ENCODE results near the gene MEGF11. TPM values are rescaled to one million over a fixed set of nuclear protein-coding genes. Genes with fewer than 3 reads are reported as not detected.

The MEGF11 gene
- total RNA-seq, 1 experiment from 2014 or later, result 2.3 TPM

DNA sequence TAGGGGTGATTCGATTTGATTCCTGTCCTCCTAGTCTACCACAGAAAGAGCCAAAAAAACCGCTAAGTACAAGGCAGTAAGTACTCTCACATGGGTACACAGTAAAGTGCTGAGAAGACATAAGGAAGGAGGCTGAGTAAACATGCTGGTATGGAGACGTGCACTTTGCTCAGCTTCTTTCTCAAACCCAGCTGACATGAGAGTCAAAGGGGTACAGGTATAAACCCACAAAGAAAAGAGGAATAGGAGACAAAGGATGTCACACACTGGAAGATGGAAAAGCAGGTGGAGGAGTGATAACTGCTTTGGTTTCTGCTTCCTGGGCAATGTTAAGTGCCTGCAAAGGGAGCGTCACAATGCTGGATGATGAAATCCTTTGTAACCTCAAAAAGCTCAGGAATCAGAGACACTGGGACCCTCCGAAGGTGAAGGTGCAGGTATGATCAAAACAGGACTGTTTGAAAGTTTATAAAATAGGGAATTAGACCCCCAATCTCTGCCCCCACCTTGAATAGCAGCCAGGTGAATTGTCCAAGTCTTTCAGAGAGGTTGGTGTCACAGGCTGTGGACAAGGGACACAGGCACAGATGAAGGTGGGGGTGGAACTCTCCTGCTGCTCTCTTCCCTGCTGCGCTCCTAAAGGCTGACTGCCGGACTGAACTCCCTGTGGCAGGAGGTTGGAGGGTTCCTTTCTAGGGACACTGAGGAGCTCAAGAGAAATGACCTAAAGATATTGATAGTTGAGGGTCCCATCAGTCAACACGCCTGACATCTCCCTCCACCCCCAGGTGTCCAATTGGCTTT, 282.4 kb downstream of the MEGF11 start:
- ATAC-seq (no peak), DNase-seq (ENCODE audit: low read depth, low spot score) (no peak)
- H3K4me2 ChIP-seq (ENCODE audit: low read length), result no peak overlapping the region
- peaks cover 0 to 2% of the 10 kb centered on the region in 2 experiments; a peak in 1 of 4 replicates for H3K4me1 ChIP-seq (ENCODE audit: control insufficient read depth in 1 of 2, insufficient read depth in 2 of 2, low read length in 2 of 2)
- intact Hi-C loops (cut with micrococcal nuclease), result no loop called here
- no peaks in the 10 kb centered on the region for H3K9me3 ChIP-seq (ENCODE audit: control insufficient read depth in 1 of 2, insufficient read depth in 1 of 2, low read depth in 1 of 2, low read length in 2 of 2)
- H2AFZ ChIP-seq (ENCODE audit: low read depth, low read length, poor library complexity, severe bottlenecking), result no peak overlapping the region
- H3K4me3 ChIP-seq (replicated peaks in 1 of 2; ENCODE audit: low read depth in 1 of 2, low read length in 2 of 2), result no peak overlapping the region
- ChIA-PET POLR2A (no interaction called here), RAD21 (ENCODE audit: low non-redundant PET in 1 of 2, low total read pairs in 2 of 2, uncharacterized antibody in 2 of 2, unreplicated experiment in 2 of 2) (no interaction called here), CTCF (no interaction called here)
- TSS peak; percentile 82 for BruUV-seq (replicated peaks)
- H3K27ac ChIP-seq (ENCODE audit: low read depth, low read length), result no peak overlapping the region
- no peaks in the 10 kb centered on the region for H3K9me2 ChIP-seq (ENCODE audit: insufficient read depth)
- peak; percentile 78 for TF ChIP-seq CEBPB (IDR thresholded peaks at IDR 0.05; ENCODE audit: low read depth)
- TF ChIP-seq, protein P1, sequence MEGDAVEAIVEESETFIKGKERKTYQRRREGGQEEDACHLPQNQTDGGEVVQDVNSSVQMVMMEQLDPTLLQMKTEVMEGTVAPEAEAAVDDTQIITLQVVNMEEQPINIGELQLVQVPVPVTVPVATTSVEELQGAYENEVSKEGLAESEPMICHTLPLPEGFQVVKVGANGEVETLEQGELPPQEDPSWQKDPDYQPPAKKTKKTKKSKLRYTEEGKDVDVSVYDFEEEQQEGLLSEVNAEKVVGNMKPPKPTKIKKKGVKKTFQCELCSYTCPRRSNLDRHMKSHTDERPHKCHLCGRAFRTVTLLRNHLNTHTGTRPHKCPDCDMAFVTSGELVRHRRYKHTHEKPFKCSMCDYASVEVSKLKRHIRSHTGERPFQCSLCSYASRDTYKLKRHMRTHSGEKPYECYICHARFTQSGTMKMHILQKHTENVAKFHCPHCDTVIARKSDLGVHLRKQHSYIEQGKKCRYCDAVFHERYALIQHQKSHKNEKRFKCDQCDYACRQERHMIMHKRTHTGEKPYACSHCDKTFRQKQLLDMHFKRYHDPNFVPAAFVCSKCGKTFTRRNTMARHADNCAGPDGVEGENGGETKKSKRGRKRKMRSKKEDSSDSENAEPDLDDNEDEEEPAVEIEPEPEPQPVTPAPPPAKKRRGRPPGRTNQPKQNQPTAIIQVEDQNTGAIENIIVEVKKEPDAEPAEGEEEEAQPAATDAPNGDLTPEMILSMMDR (IDR thresholded peaks at IDR 0.05 in 2 of 3, conservative IDR thresholded peaks at IDR 0.05 in 1 of 3; ENCODE audit: borderline replicate concordance in 1 of 3, insufficient read depth in 1 of 3, low read depth in 2 of 3, low read length in 2 of 3), result no peak
- H3K79me2 ChIP-seq (ENCODE audit: insufficient read depth, low read length), result no peaks in the 10 kb centered on the region
- H3K27me3 ChIP-seq (ENCODE audit: insufficient read depth, low read length), result no peaks in the 10 kb centered on the region
- H4K20me1 ChIP-seq (ENCODE audit: insufficient read depth), result no peaks in the 10 kb centered on the region
- H3K36me3 ChIP-seq (ENCODE audit: control insufficient read depth in 1 of 2, insufficient read depth in 2 of 2, low read length in 2 of 2), result no peaks in the 10 kb centered on the region
- H3K9ac ChIP-seq (ENCODE audit: low read length), result no peak overlapping the region

DNA sequence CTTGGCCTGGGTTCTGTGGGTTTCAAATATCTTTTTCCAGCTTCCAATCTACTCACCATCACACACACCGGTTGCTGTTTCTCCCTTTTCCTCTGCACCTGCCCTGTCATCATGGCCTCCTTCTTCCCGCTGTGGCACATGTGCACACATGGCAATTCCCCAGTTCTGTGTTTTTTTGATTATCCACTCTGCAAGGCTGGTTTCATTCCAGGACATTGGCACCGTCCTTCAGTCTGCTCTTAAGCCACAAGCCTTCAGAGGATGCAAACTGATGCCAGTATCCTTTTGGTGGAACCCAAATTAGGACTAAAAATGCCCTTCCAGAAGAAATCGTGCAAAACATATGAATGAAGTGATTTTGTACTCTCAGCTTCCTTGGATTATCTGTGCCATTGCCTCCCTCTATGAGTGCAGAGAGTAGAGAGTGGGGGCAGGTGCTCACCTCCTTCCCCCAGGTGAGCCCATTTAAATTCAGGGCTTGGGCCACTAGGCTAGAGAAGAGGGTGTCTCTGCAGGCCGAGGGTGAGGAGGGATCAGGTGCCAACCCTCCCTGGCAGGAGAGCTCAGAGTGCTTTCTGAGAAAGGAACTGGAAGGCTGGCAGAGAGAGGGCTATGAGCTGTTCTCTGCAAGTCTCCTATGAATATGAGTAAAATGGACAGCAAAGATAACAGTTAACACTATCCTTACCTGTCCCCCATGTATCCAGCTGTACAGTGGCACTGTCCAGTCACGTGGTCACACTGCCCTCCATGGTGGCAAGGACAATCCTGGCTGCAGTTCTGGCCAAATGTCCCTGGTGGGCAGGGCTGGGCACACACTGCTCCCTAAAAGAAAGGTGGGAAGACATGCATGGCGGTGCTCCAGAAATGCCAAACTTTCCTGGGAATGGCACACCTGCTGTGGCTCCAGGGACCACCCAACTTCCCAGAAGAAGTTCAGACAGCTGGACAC, 283.4 kb downstream of the MEGF11 start:
- DNase-seq (ENCODE audit: low read depth, low spot score) (no peak), ATAC-seq (no peak)
- CTCF ChIA-PET, result no interaction called here
- POLR2A ChIA-PET, result no interaction called here
- H3K4me1 ChIP-seq (ENCODE audit: control insufficient read depth in 1 of 2, insufficient read depth in 2 of 2, low read length in 2 of 2), result no peaks in the 10 kb centered on the region
- H3K9me3 ChIP-seq (ENCODE audit: control insufficient read depth in 1 of 2, insufficient read depth in 1 of 2, low read depth in 1 of 2, low read length in 2 of 2), result no peaks in the 10 kb centered on the region
- H3K9me2 ChIP-seq (ENCODE audit: insufficient read depth), result no peaks in the 10 kb centered on the region
- no peaks in the 10 kb centered on the region for H3K27me3 ChIP-seq (ENCODE audit: insufficient read depth, low read length)
- no peak overlapping the region for H3K27ac ChIP-seq (ENCODE audit: low read depth, low read length)
- H2AFZ ChIP-seq (ENCODE audit: low read depth, low read length, poor library complexity, severe bottlenecking), result no peak overlapping the region
- no peaks in the 10 kb centered on the region for H4K20me1 ChIP-seq (ENCODE audit: insufficient read depth)
- H3K9ac ChIP-seq (ENCODE audit: low read length), result no peak overlapping the region
- BruUV-seq (replicated peaks), result no TSS peak
- RAD21 ChIA-PET (ENCODE audit: low non-redundant PET in 1 of 2, low total read pairs in 2 of 2, uncharacterized antibody in 2 of 2, unreplicated experiment in 2 of 2), result no interaction called here
- H3K79me2 ChIP-seq (ENCODE audit: insufficient read depth, low read length), result no peaks in the 10 kb centered on the region
- no peak overlapping the region for H3K4me3 ChIP-seq (replicated peaks in 1 of 2; ENCODE audit: low read depth in 1 of 2, low read length in 2 of 2)
- H3K36me3 ChIP-seq (ENCODE audit: control insufficient read depth in 1 of 2, insufficient read depth in 2 of 2, low read length in 2 of 2), result no peaks in the 10 kb centered on the region
- H3K4me2 ChIP-seq (ENCODE audit: low read length), result no peak overlapping the region
- intact Hi-C loops (cut with micrococcal nuclease), result no loop called here
- TF ChIP-seq RAD21 (IDR thresholded peaks at IDR 0.05; ENCODE audit: low read depth) (no peak), EGR1 (IDR thresholded peaks at IDR 0.05; ENCODE audit: low read depth) (no peak), TCF7L2 (IDR thresholded peaks at IDR 0.05; ENCODE audit: borderline replicate concordance, extremely low read depth, insufficient read depth, insufficient read length) (no peak), SRF (IDR thresholded peaks at IDR 0.05; ENCODE audit: low read depth) (no peak), ELF1 (IDR thresholded peaks at IDR 0.05; ENCODE audit: borderline replicate concordance, low read depth) (no peak)
- TF ChIP-seq, protein P2, sequence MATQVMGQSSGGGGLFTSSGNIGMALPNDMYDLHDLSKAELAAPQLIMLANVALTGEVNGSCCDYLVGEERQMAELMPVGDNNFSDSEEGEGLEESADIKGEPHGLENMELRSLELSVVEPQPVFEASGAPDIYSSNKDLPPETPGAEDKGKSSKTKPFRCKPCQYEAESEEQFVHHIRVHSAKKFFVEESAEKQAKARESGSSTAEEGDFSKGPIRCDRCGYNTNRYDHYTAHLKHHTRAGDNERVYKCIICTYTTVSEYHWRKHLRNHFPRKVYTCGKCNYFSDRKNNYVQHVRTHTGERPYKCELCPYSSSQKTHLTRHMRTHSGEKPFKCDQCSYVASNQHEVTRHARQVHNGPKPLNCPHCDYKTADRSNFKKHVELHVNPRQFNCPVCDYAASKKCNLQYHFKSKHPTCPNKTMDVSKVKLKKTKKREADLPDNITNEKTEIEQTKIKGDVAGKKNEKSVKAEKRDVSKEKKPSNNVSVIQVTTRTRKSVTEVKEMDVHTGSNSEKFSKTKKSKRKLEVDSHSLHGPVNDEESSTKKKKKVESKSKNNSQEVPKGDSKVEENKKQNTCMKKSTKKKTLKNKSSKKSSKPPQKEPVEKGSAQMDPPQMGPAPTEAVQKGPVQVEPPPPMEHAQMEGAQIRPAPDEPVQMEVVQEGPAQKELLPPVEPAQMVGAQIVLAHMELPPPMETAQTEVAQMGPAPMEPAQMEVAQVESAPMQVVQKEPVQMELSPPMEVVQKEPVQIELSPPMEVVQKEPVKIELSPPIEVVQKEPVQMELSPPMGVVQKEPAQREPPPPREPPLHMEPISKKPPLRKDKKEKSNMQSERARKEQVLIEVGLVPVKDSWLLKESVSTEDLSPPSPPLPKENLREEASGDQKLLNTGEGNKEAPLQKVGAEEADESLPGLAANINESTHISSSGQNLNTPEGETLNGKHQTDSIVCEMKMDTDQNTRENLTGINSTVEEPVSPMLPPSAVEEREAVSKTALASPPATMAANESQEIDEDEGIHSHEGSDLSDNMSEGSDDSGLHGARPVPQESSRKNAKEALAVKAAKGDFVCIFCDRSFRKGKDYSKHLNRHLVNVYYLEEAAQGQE (IDR thresholded peaks at IDR 0.05; ENCODE audit: low read depth), result no peak
